GM06990 (cell line): Measurements from ENCODE around the gene ABCF1.

Experiments
- DNase-seq: peaks from one replicate; pipeline ENCODE4 v3.0.0-alpha.2; 2011; ENCODE audit not compliant: insufficient read length; ENCODE audit errors: extremely low read depth
- H3K27me3 ChIP-seq: replicated peaks from 2 replicates; pipeline ENCODE4 v1.6.0; 2011; ENCODE audit warnings: low read length; ENCODE audit not compliant: control insufficient read depth, insufficient read depth
- H3K36me3 ChIP-seq: 2 replicates; pipeline ENCODE4 v1.5.1; 2011; ENCODE audit warnings: low read length; ENCODE audit not compliant: control insufficient read depth, insufficient read depth
- H3K4me3 ChIP-seq: replicated peaks from 2 replicates; pipeline ENCODE4 v1.5.1; 2011; ENCODE audit warnings: low read depth, mild to moderate bottlenecking, control low read depth, low read length
- TF ChIP-seq, protein P1 (sequence below): IDR thresholded peaks from 2 replicates; pipeline ENCODE4 v1.5.1; 2011; ENCODE audit warnings: low read length, control low read depth, mild to moderate bottlenecking, inconsistent platforms; ENCODE audit not compliant: insufficient read depth, poor library complexity, severe bottlenecking

Gene ABCF1

DNA sequence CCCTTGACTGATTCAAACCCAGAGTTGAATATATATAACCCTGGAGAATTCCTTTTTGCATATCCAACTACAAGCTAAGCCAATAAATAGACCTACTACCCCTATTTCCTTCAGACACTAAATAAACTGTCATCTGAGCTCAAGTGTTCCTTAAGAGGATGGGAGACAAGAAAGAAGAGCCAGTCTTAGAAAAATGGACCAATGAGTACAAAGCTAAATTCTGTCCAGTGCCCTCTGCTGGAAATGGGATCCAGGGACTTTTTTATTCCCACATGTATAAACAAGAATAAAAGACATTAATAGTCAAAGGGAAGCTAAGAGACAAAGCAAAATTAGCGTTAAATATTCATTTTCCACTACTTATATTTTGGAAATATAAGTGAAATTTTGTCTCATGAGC lies 41.0 kb downstream of the ABCF1 start:
- H3K36me3 ChIP-seq = peaks cover 19% of the 10 kb centered on the region
- TF ChIP-seq, protein P1, sequence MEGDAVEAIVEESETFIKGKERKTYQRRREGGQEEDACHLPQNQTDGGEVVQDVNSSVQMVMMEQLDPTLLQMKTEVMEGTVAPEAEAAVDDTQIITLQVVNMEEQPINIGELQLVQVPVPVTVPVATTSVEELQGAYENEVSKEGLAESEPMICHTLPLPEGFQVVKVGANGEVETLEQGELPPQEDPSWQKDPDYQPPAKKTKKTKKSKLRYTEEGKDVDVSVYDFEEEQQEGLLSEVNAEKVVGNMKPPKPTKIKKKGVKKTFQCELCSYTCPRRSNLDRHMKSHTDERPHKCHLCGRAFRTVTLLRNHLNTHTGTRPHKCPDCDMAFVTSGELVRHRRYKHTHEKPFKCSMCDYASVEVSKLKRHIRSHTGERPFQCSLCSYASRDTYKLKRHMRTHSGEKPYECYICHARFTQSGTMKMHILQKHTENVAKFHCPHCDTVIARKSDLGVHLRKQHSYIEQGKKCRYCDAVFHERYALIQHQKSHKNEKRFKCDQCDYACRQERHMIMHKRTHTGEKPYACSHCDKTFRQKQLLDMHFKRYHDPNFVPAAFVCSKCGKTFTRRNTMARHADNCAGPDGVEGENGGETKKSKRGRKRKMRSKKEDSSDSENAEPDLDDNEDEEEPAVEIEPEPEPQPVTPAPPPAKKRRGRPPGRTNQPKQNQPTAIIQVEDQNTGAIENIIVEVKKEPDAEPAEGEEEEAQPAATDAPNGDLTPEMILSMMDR = peak; percentile 11
- DNase-seq = no peak
- H3K4me3 ChIP-seq = no peak overlapping the region
- no peaks in the 10 kb centered on the region for H3K27me3 ChIP-seq

DNA sequence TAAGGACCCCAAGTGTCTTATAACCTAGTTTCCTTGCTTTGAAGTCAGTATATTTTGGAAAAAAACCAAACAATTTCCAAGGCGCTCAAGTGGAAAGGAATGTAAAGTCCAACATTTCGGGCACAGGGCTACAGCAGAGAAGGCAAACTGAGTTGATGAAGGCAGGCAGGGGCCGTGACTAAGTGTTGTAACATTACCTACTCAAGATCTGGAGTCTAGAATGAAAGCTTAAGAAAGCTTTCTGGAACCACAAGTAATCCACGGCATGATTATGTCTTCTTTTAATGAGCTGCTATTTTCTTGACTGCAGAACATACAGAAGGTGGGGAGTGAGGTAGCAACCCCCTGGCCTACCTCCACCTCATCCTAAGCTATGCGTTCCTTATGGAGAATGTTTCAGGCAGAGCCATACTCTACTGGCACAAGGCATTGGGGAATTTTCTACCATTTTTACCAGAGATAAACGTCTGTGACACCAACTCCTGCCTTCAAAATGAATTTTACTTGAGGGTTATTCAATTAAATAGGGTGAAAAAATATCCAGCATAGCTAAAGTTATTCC lies 41.5 kb downstream of the ABCF1 start:
- H3K27me3 ChIP-seq = no peaks in the 10 kb centered on the region
- no peak overlapping the region for H3K4me3 ChIP-seq
- no peak for DNase-seq
- TF ChIP-seq, protein P1 = no peak
- peaks cover 18% of the 10 kb centered on the region for H3K36me3 ChIP-seq

DNA sequence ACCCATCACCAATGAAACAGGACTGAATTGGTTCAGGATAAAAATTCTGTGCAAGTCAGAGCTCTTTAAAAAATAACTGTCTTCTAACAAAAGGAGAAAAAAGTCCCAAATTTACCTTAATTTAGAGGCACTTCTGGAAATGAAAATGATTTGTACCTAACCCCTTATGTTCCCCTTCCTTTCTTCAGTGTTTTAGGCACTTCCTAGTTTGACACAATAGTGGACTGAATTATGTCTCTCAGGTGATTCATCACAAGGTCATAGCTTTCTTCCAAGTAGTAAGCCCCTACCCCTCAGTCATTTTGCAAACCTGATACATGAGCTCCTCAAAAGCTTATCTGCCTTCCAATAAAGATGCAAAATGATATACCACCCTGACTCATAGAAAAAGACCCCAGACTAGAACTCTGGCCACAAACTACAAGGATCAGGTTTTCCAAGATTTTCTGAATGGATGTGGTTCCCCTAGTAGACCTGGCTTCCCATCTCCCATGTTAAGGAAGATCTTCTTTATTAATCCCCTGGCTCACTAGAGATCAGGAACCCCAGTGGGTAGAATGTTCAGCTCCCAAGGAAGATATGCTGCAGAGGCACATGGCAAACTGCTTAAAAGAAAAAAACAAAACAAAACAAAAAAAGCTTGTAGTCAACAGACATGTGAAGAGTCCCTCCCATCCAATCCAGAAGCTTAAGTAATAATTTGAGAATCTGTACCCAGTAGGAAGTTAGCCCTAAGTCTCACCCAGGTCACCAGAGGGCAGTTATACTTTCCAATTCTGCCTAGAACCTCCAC lies 42.2 kb downstream of the ABCF1 start:
- Histone ChIP-seq H3K36me3 (peaks cover 14% of the 10 kb centered on the region), H3K4me3 (no peak overlapping the region)
- TF ChIP-seq, protein P1 = no peak

DNA sequence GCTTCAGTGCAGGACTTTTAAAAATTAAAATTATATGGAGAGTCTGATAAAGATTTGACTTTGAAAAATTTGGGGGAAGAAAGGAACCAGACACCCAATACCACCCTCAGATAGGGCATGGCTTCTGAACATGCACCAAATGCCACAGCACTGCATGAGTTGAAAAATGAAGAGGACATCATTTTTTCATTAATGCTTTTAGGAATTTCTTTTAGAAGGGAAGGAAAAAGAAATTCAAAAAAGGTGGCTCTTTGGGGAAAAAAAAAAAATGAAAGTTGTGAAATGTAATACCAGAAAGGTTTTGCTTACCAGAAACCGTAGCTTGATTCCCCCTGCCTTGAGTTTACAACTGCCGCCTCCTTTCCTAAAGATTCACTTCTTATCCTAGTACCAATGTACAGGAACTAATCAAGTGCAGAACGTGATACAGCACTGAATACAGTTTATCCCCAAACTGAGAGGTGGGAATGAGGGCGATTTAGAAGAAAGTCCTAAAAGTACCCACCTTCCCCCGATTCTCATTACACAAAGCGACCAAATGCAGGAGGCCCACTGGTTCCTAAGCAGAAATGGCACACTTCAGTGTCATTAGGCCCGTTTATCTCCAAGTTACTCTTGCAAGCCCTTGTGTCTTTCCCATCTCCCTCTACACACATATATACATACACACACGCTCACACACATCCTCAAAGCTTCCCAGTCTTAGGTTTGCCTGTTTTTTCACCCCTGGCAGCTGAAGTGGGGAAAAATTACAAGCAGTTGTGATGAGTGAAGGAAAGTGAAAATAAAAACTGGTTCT lies 43.0 kb downstream of the ABCF1 start:
- peaks cover 9% of the 10 kb centered on the region for H3K36me3 ChIP-seq
- TF ChIP-seq, protein P1 = no peak
- DNase-seq = no peak

More for the DNA sequence above, 42.2 kb downstream of the ABCF1 start:
- H3K27me3 ChIP-seq = no peaks in the 10 kb centered on the region
- no peak for DNase-seq

DNA sequence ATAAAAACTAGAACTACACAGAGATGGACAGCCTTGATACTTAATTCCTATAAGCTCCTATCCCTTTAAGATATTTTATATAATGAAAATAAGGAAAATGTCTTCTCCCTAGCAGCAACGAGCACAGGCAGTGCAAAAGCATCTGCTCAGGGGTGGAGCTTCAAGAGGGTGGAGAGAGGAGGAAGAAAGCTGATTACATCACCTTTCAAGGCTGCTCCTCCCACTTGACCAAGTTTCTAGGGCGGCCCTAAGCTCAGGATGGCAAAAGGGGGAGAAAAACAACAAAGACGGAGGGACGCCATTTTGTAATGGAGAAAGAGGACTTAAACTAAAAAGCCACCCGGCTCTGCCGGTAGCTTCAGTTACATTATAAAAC lies 43.6 kb downstream of the ABCF1 start:
- Histone ChIP-seq H3K4me3 (peak overlapping the region; percentile 97), H3K36me3 (peaks cover 10% of the 10 kb centered on the region), H3K27me3 (no peaks in the 10 kb centered on the region)
- peak; percentile 84 for DNase-seq
- TF ChIP-seq, protein P1 = no peak

More for the DNA sequence above, 43.0 kb downstream of the ABCF1 start:
- Histone ChIP-seq H3K4me3 (peak overlapping the region; percentile 18), H3K27me3 (no peaks in the 10 kb centered on the region)
